Cardiac muscle cell (in vitro differentiated cells and primary cell): ENCODE data around the gene LIN7B. TPM values are rescaled to one million over a fixed set of nuclear protein-coding genes. Genes with fewer than 3 reads are reported as not detected.

ENCODE experiments used
- DNase-seq, 2 donors: peaks; one replicate each; pipeline versions ENCODE4 v3.0.0 to v3.0.0-alpha.2; 2010 to 2017; ENCODE audit warnings: low read depth in 1 of 2, low spot score in 1 of 2
- H3K27ac ChIP-seq: fragments of 200-600 bp; sonication (generic); 2 replicates; pipeline ENCODE4 v1.5.1; 2016
- H3K27me3 ChIP-seq: fragments of 200-600 bp; sonication (generic); 2 replicates; pipeline ENCODE4 v1.6.0; 2016; ENCODE audit warnings: control low read depth
- H3K36me3 ChIP-seq: fragments of 200-600 bp; sonication (generic); 2 replicates; pipeline ENCODE4 v1.5.1; 2016; ENCODE audit warnings: control low read depth
- H3K4me1 ChIP-seq: fragments of 200-600 bp; sonication (generic); 2 replicates; pipeline ENCODE4 v1.8.1; 2017; ENCODE audit warnings: low read depth, mild to moderate bottlenecking, mixed run types
- H3K4me3 ChIP-seq: fragments of 200-600 bp; sonication (generic); 2 replicates; pipeline ENCODE4 v1.5.1; 2016; ENCODE audit warnings: mild to moderate bottlenecking
- H3K9me3 ChIP-seq: fragments of 200-600 bp; sonication (generic); 2 replicates; pipeline ENCODE4 v1.5.1; 2017; ENCODE audit warnings: low read depth, mild to moderate bottlenecking, control low read depth
- polyA plus RNA-seq: library from polyadenylated mRNA; unstranded; fragments of >200 nt; fragmentation: Nextera tagmentation; extraction: Ambion mirVana; gene quantifications from 2 replicates; pipeline ENCODE4 v1.2.1, GENCODE V29; 2016
- total RNA-seq: library from RNA; depleted of rRNA; stranded (reverse); fragments of >200 nt; gene quantifications from 2 replicates; pipeline ENCODE4 v1.2.3, GENCODE V29; 2016
- TF ChIP-seq, protein P1 (sequence below): IDR thresholded peaks from 2 replicates; pipeline ENCODE4 v1.5.1; 2012; ENCODE audit warnings: low read depth, mild to moderate bottlenecking, low read length

The LIN7B gene
- total and polyA plus RNA-seq, 2 experiments from 2014 or later: 20.0 to 37.8 TPM

- Histone ChIP-seq H3K4me1 (peaks cover 40% of the 10 kb centered on the region), H3K27ac (peak overlapping the region; percentile 88), H3K36me3 (no peaks in the 10 kb centered on the region), H3K9me3 (no peaks in the 10 kb centered on the region), H3K27me3 (no peaks in the 10 kb centered on the region), H3K4me3 (peak overlapping the region; percentile 47)
- TF ChIP-seq, protein P1, sequence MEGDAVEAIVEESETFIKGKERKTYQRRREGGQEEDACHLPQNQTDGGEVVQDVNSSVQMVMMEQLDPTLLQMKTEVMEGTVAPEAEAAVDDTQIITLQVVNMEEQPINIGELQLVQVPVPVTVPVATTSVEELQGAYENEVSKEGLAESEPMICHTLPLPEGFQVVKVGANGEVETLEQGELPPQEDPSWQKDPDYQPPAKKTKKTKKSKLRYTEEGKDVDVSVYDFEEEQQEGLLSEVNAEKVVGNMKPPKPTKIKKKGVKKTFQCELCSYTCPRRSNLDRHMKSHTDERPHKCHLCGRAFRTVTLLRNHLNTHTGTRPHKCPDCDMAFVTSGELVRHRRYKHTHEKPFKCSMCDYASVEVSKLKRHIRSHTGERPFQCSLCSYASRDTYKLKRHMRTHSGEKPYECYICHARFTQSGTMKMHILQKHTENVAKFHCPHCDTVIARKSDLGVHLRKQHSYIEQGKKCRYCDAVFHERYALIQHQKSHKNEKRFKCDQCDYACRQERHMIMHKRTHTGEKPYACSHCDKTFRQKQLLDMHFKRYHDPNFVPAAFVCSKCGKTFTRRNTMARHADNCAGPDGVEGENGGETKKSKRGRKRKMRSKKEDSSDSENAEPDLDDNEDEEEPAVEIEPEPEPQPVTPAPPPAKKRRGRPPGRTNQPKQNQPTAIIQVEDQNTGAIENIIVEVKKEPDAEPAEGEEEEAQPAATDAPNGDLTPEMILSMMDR: no peak
- DNase-seq: peak; percentile 69 to 90
Observed at GRCh38 chr19:49114630-49115363, 627 bp downstream of the LIN7B start.

- H3K36me3 ChIP-seq: no peaks in the 10 kb centered on the region
- DNase-seq: no peak
- peaks cover 15% of the 10 kb centered on the region for H3K27me3 ChIP-seq
- peaks cover 22% of the 10 kb centered on the region for H3K4me1 ChIP-seq
- no peak overlapping the region for H3K27ac ChIP-seq
- H3K4me3 ChIP-seq: no peak overlapping the region
- H3K9me3 ChIP-seq: no peaks in the 10 kb centered on the region
- TF ChIP-seq, protein P1: no peak
Observed at GRCh38 chr19:49116544-49116943, 2.4 kb downstream of the LIN7B start.

DNA sequence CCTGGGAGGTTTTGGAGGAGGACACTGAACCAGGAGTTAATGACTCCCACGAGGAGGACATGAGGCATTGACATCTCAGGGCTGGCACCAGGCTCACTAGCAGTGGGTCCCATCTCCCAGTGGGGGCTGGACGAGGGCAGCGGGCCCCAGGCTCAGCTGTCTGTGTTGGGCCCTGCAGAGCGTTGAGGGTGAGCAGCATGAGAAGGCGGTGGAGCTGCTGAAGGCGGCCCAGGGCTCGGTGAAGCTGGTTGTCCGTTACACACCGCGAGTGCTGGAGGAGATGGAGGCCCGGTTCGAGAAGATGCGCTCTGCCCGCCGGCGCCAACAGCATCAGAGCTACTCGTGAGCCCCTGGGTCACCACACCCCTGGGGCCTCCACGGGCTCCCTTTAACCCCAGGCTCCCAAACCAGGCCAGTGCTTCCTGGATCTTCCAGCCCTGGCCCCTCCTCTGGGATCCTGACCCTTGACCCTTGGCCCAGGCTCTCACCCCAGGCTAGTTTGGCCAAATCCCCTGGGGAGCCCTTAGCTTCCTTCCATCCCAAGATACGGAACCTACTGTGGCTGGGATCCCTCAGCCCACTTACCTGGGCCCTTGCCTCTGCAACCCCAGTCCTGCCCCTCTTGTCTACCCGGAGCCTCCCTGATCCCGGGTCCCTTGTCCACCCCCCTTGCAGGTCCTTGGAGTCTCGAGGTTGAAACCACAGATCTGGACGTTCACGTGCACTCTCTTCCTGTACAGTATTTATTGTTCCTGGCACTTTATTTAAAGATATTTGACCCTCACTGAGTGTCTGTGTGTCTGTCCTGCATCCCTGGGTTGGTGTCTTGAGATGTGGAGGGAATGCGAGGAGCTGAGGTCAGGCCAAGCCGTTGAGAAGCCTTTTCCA is 3.8 kb downstream of the LIN7B start:
- no peaks in the 10 kb centered on the region for H3K9me3 ChIP-seq
- H3K36me3 ChIP-seq: no peaks in the 10 kb centered on the region
- H3K27ac ChIP-seq: peak overlapping the region; percentile 94
- TF ChIP-seq, protein P1: no peak
- peaks cover 15% of the 10 kb centered on the region for H3K27me3 ChIP-seq
- DNase-seq: no peak
- H3K4me3 ChIP-seq: peak overlapping the region; percentile 66
- peaks cover 20% of the 10 kb centered on the region for H3K4me1 ChIP-seq

DNA sequence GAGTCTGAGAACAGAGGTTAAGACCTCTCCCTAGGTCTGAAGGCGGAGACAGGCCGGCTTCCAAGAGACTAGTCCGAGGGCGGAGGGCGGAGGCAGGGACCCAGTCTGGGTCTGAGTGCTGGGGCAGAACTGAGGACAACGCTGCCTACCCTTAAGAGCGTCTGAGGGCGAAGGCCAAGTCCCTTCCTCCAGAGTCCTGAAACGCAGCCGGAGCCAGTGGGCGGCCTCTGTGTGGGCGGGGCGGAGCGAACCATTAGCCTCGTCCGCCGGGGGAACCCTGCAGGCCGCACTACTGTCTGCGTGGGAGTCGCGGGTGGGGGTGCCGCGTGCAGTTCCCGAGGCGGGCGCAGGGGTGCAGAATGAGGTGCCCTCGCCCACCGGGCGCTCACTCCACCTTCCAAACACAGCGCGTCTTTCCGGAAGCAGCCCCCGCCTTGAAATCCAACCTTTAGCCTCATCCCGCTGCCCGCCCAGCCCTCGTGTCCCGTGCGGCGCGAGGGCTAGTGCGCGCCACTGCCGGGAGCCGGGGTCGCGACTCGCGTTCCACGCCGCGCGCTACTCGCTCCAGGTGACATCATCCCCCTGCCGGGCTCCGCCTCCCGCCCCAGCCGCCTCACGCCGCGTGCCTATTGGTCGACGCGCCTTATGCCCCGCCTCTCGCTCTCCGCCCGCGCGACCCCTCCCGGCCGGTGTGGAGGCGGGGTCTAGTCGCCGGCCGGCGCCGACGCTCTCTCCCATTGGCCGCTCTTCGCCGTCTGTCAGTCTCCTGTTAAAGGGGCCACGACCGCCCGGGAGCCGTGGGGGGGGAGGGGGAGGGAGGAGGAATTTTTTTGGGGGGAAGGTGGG is 4.6 kb downstream of the LIN7B start, which contains the start of gene C19orf73:
Gene C19orf73 (minus strand): TSS at position 579 of the 846 bp plus-strand sequence. CDS start 121 bp downstream, at position 458.
- DNase-seq: peak; percentile 97
- peaks cover 11% of the 10 kb centered on the region for H3K4me1 ChIP-seq
- peak within 1 kb of the TSS; percentile 94 for H3K27ac ChIP-seq
- no peaks in the 10 kb centered on the region for H3K36me3 ChIP-seq
- peak within 1 kb of the TSS; percentile 66 for H3K4me3 ChIP-seq
- TF ChIP-seq, protein P1: no peak
- H3K27me3 ChIP-seq: peaks cover 15% of the 10 kb centered on the region
- no peaks in the 10 kb centered on the region for H3K9me3 ChIP-seq
